ENCODE measurements around the gene TTC19. TPM values are rescaled to one million over a fixed set of nuclear protein-coding genes. Genes with fewer than 3 reads are reported as not detected.

TTC19 gene
- total RNA-seq, 1 donor from 2014 or later, result 21.9 TPM

DNA sequence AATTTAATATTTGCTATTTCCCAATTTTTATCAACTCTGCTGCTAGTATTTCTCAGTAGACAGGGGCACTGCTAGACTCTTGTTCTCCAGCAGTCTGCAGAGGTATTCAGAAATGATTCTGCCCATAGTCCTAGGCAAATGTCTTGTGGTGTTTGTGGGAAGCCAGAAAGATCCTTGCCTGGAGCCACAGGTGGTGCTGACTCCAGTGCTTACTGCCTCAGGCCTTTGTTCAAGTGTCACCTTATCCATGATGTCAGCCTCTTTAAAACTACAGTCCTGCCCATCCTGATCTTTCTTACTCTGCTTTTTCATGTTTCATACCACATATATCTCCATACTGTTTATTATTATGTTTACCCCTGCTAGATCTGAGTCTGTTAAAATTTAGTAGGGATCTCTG lies 26.6 kb upstream of the TTC19 start:
- Histone ChIP-seq H4K20me1 (ENCODE audit: insufficient read depth, low read length) (peaks cover 11% of the 10 kb centered on the region), H3K9me3 (ENCODE audit: insufficient read depth, low read depth, low read length) (no peaks in the 10 kb centered on the region), H3K4me2 (ENCODE audit: low read length) (no peak overlapping the region), H3K4me1 (ENCODE audit: insufficient read depth, low read length) (peaks cover 3% of the 10 kb centered on the region), H3K36me3 (ENCODE audit: insufficient read depth, low read length) (no peaks in the 10 kb centered on the region), H3K27me3 (ENCODE audit: insufficient read depth, low read length) (no peaks in the 10 kb centered on the region), H3K4me3 (ENCODE audit: insufficient read depth, low read depth, low read length) (no peak overlapping the region), H3K27ac (ENCODE audit: low read depth, low read length) (no peak overlapping the region), H2AFZ (ENCODE audit: low read depth, low read length) (no peak overlapping the region), H3K9ac (ENCODE audit: low read length) (no peak overlapping the region), H3K79me2 (ENCODE audit: insufficient read depth, low read length) (peaks cover 60% of the 10 kb centered on the region)
- Mint-ChIP-seq H3K36me3 (ENCODE audit: low read depth, unreplicated experiment) (peaks cover 13% of the 10 kb centered on the region), H3K9me3 (ENCODE audit: unreplicated experiment) (no peaks in the 10 kb centered on the region), H3K4me1 (ENCODE audit: low read depth, unreplicated experiment) (peaks cover 6% of the 10 kb centered on the region), H3K4me3 (ENCODE audit: unreplicated experiment) (no peak overlapping the region), H3K27ac (ENCODE audit: unreplicated experiment) (no peak overlapping the region), H3K27me3 (ENCODE audit: low read depth, unreplicated experiment) (no peaks in the 10 kb centered on the region)
- FAIRE-seq (no peak), DNase-seq (ENCODE audit: low read depth) (peak; percentile 27)
- TF ChIP-seq, protein P1, sequence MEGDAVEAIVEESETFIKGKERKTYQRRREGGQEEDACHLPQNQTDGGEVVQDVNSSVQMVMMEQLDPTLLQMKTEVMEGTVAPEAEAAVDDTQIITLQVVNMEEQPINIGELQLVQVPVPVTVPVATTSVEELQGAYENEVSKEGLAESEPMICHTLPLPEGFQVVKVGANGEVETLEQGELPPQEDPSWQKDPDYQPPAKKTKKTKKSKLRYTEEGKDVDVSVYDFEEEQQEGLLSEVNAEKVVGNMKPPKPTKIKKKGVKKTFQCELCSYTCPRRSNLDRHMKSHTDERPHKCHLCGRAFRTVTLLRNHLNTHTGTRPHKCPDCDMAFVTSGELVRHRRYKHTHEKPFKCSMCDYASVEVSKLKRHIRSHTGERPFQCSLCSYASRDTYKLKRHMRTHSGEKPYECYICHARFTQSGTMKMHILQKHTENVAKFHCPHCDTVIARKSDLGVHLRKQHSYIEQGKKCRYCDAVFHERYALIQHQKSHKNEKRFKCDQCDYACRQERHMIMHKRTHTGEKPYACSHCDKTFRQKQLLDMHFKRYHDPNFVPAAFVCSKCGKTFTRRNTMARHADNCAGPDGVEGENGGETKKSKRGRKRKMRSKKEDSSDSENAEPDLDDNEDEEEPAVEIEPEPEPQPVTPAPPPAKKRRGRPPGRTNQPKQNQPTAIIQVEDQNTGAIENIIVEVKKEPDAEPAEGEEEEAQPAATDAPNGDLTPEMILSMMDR (IDR thresholded peaks at IDR 0.05; ENCODE audit: insufficient read depth, low read depth, low read length), result no peak
- no peak for TF ChIP-seq EZH2 (IDR thresholded peaks at IDR 0.05; ENCODE audit: insufficient read depth, low read length)

DNA sequence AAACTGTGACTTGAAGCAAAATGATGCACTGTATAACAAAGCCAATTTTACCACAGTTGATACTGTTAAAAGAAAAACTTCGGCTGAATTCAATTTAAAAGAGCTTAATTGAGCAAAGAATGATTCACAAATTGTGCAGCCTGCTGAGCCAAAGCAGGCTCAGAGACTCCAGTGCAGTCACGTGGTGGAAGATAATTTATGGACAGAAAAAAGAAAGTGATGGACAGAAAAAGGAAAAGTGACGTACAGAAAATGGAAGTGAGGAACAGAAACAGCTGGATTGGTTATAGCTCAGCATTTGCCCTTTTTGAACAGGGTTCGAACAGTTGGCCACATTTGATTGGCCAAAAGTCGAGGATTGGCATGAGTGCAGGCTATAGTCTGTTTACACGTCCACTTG lies 25.8 kb upstream of the TTC19 start:
- Histone ChIP-seq H3K9me3 (ENCODE audit: insufficient read depth, low read depth, low read length) (no peaks in the 10 kb centered on the region), H4K20me1 (ENCODE audit: insufficient read depth, low read length) (peaks cover 3% of the 10 kb centered on the region), H3K4me3 (ENCODE audit: insufficient read depth, low read depth, low read length) (no peak overlapping the region), H3K9ac (ENCODE audit: low read length) (no peak overlapping the region), H3K36me3 (ENCODE audit: insufficient read depth, low read length) (no peaks in the 10 kb centered on the region), H3K4me1 (ENCODE audit: insufficient read depth, low read length) (no peaks in the 10 kb centered on the region), H2AFZ (ENCODE audit: low read depth, low read length) (no peak overlapping the region), H3K27me3 (ENCODE audit: insufficient read depth, low read length) (no peaks in the 10 kb centered on the region), H3K79me2 (ENCODE audit: insufficient read depth, low read length) (peaks cover 52% of the 10 kb centered on the region), H3K4me2 (ENCODE audit: low read length) (peak overlapping the region; percentile 1), H3K27ac (ENCODE audit: low read depth, low read length) (no peak overlapping the region)
- Mint-ChIP-seq H3K9me3 (ENCODE audit: unreplicated experiment) (no peaks in the 10 kb centered on the region), H3K27ac (ENCODE audit: unreplicated experiment) (no peak overlapping the region), H3K4me3 (ENCODE audit: unreplicated experiment) (no peak overlapping the region), H3K36me3 (ENCODE audit: low read depth, unreplicated experiment) (peaks cover 14% of the 10 kb centered on the region), H3K27me3 (ENCODE audit: low read depth, unreplicated experiment) (no peaks in the 10 kb centered on the region), H3K4me1 (ENCODE audit: low read depth, unreplicated experiment) (peaks cover 4% of the 10 kb centered on the region)
- FAIRE-seq, result no peak
- DNase-seq (ENCODE audit: low read depth), result no peak
- TF ChIP-seq, protein P1 (IDR thresholded peaks at IDR 0.05; ENCODE audit: insufficient read depth, low read depth, low read length), result no peak
- TF ChIP-seq EZH2 (IDR thresholded peaks at IDR 0.05; ENCODE audit: insufficient read depth, low read length), result no peak

DNA sequence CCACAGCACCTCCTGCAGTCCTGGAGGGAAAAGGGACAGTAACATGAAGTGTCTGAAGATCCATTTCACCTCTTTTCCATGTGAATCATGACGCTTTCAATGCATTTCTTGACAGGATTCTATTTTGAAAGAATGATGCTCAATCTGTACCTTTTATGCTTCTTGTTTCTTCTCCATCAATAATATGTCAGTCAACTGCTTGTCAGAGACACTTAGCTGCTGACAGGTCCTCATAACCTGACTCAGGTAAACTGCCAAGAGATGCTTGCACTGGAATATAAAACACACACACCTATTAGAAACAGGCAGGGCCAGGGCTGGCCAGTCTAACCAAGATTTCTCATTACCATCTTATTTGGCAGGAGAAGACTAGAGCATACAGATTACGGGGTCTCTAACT lies 21.7 kb upstream of the TTC19 start:
- H3K4me1 ChIP-seq (ENCODE audit: insufficient read depth, low read length), result peaks cover 13% of the 10 kb centered on the region
- Mint-ChIP-seq H3K4me3 (ENCODE audit: unreplicated experiment) (no peak overlapping the region), H3K27ac (ENCODE audit: unreplicated experiment) (no peak overlapping the region), H3K27me3 (ENCODE audit: low read depth, unreplicated experiment) (no peaks in the 10 kb centered on the region), H3K4me1 (ENCODE audit: low read depth, unreplicated experiment) (peaks cover 16% of the 10 kb centered on the region), H3K36me3 (ENCODE audit: low read depth, unreplicated experiment) (peaks cover 26% of the 10 kb centered on the region), H3K9me3 (ENCODE audit: unreplicated experiment) (no peaks in the 10 kb centered on the region)
- no peaks in the 10 kb centered on the region for H4K20me1 ChIP-seq (ENCODE audit: insufficient read depth, low read length)
- H3K4me3 ChIP-seq (ENCODE audit: insufficient read depth, low read depth, low read length), result no peak overlapping the region
- H3K9ac ChIP-seq (ENCODE audit: low read length), result no peak overlapping the region
- H3K79me2 ChIP-seq (ENCODE audit: insufficient read depth, low read length), result peaks cover 18% of the 10 kb centered on the region
- no peak overlapping the region for H3K27ac ChIP-seq (ENCODE audit: low read depth, low read length)
- FAIRE-seq (no peak), DNase-seq (ENCODE audit: low read depth) (no peak)
- no peaks in the 10 kb centered on the region for H3K27me3 ChIP-seq (ENCODE audit: insufficient read depth, low read length)
- peaks cover 3% of the 10 kb centered on the region for H3K36me3 ChIP-seq (ENCODE audit: insufficient read depth, low read length)
- no peak overlapping the region for H2AFZ ChIP-seq (ENCODE audit: low read depth, low read length)
- H3K9me3 ChIP-seq (ENCODE audit: insufficient read depth, low read depth, low read length), result no peaks in the 10 kb centered on the region
- H3K4me2 ChIP-seq (ENCODE audit: low read length), result no peak overlapping the region
- TF ChIP-seq, protein P1 (IDR thresholded peaks at IDR 0.05; ENCODE audit: insufficient read depth, low read depth, low read length), result no peak
- no peak for TF ChIP-seq EZH2 (IDR thresholded peaks at IDR 0.05; ENCODE audit: insufficient read depth, low read length)
